Nephron (organoid): Measurements from ENCODE around the gene FAM53C.
"Not testable (repeated sequence)": the region's sequence is repeated elsewhere in the genome, so short reads cannot be mapped to it uniquely, and the experiment has no call there.

Source experiments
- H3K27ac Mint-ChIP-seq, 3 experiments: 2 replicates each; pipeline ENCODE4 v1.8.0; 2020; ENCODE audit warnings: mixed read lengths in 3 of 3, mild to moderate bottlenecking in 2 of 3, moderate library complexity in 1 of 3
- H3K27me3 Mint-ChIP-seq: 2 replicates; pipeline ENCODE4 v1.8.0; 2021; ENCODE audit warnings: low read depth, mild to moderate bottlenecking, moderate library complexity, mixed read lengths
- H3K36me3 Mint-ChIP-seq: 2 replicates; pipeline ENCODE4 v1.8.0; 2020; ENCODE audit warnings: low read depth, mixed read lengths
- H3K4me1 Mint-ChIP-seq: 2 replicates; pipeline ENCODE4 v1.8.0; 2020; ENCODE audit warnings: mixed read lengths
- H3K4me3 Mint-ChIP-seq, 3 experiments: 2 replicates each; pipeline ENCODE4 v1.8.0; 2020; ENCODE audit warnings: mild to moderate bottlenecking in 3 of 3, mixed read lengths in 3 of 3, moderate library complexity in 2 of 3
- H3K9me3 Mint-ChIP-seq: 2 replicates; pipeline ENCODE4 v1.8.0; 2020; ENCODE audit warnings: mixed read lengths
- CTCF ChIP-seq, 3 experiments: fragments of 200-600 bp; sonication (generic); IDR thresholded peaks; one replicate each; pipeline ENCODE4 v1.5.0; 2021; ENCODE audit warnings: antibody characterized with exemption in 3 of 3; ENCODE audit not compliant: unreplicated experiment in 3 of 3

FAM53C gene

GRCh38 chr5:138337685-138338410 is at the start of gene FAM53C:
Gene FAM53C (plus strand): TSS chr5:138338266. CDS start chr5:138341336, 3,070 bp downstream.
- TF ChIP-seq CTCF (IDR thresholded peaks at IDR 0.05; ENCODE audit: unreplicated experiment in 3 of 3), result no peak
- Mint-ChIP-seq H3K36me3 (peaks cover 19% of the 10 kb centered on the region), H3K4me3 (peak within 1 kb of the TSS; percentile 89 to 95 (median 92)), H3K27ac (peak within 1 kb of the TSS; percentile 99 to 100 (median 99)), H3K9me3 (no peaks in the 10 kb centered on the region), H3K27me3 (no peaks in the 10 kb centered on the region), H3K4me1 (peaks cover 34% of the 10 kb centered on the region)

- no peak for TF ChIP-seq CTCF (IDR thresholded peaks at IDR 0.05; ENCODE audit: unreplicated experiment in 3 of 3)
- Mint-ChIP-seq H3K4me3 (no peak overlapping the region), H3K36me3 (peaks cover 7% of the 10 kb centered on the region)
These were observed 48.8 kb upstream of the FAM53C start for GRCh38 chr5:138289296-138289695.

GRCh38 chr5:138303372-138303771 is 34.7 kb upstream of the FAM53C start:
- peaks cover 26% of the 10 kb centered on the region for H3K36me3 Mint-ChIP-seq
- H3K27me3 Mint-ChIP-seq, result no peaks in the 10 kb centered on the region
- no peak overlapping the region for H3K4me3 Mint-ChIP-seq
- TF ChIP-seq CTCF (IDR thresholded peaks at IDR 0.05; ENCODE audit: unreplicated experiment in 3 of 3), result no peak
- H3K27ac Mint-ChIP-seq, result no peak overlapping the region
- H3K9me3 Mint-ChIP-seq, result no peaks in the 10 kb centered on the region
- H3K4me1 Mint-ChIP-seq, result no peaks in the 10 kb centered on the region

More at GRCh38 chr5:138289296-138289695, 48.8 kb upstream of the FAM53C start:
- H3K27ac Mint-ChIP-seq, result no peak overlapping the region
- H3K4me1 Mint-ChIP-seq, result no peaks in the 10 kb centered on the region
- H3K9me3 Mint-ChIP-seq, result no peaks in the 10 kb centered on the region
- H3K27me3 Mint-ChIP-seq, result no peaks in the 10 kb centered on the region

GRCh38 chr5:138305797-138306196 is 32.3 kb upstream of the FAM53C start:
- no peak overlapping the region for H3K4me3 Mint-ChIP-seq
- H3K27me3 Mint-ChIP-seq, result no peaks in the 10 kb centered on the region
- H3K36me3 Mint-ChIP-seq, result peaks cover 12% of the 10 kb centered on the region
- no peak overlapping the region for H3K27ac Mint-ChIP-seq
- no peak for TF ChIP-seq CTCF (IDR thresholded peaks at IDR 0.05; ENCODE audit: unreplicated experiment in 3 of 3)
- H3K4me1 Mint-ChIP-seq, result no peaks in the 10 kb centered on the region
- no peaks in the 10 kb centered on the region for H3K9me3 Mint-ChIP-seq

GRCh38 chr5:138315751-138316278 is 22.3 kb upstream of the FAM53C start:
- TF ChIP-seq CTCF (IDR thresholded peaks at IDR 0.05; ENCODE audit: unreplicated experiment in 3 of 3), result no peak
- Mint-ChIP-seq H3K9me3 (no peaks in the 10 kb centered on the region), H3K27me3 (no peaks in the 10 kb centered on the region), H3K27ac (no peak overlapping the region), H3K4me3 (no peak overlapping the region), H3K4me1 (no peaks in the 10 kb centered on the region), H3K36me3 (peaks cover 31% of the 10 kb centered on the region)

- Mint-ChIP-seq H3K27ac (no peak overlapping the region), H3K4me3 (no peak overlapping the region), H3K4me1 (no peaks in the 10 kb centered on the region), H3K27me3 (no peaks in the 10 kb centered on the region), H3K9me3 (no peaks in the 10 kb centered on the region), H3K36me3 (peaks cover 28% of the 10 kb centered on the region)
- TF ChIP-seq CTCF (IDR thresholded peaks at IDR 0.05; ENCODE audit: unreplicated experiment in 3 of 3), result no peak
These were observed 21.7 kb upstream of the FAM53C start for GRCh38 chr5:138316355-138316754.

GRCh38 chr5:138318211-138318610 is 19.9 kb upstream of the FAM53C start:
- H3K4me3 Mint-ChIP-seq, result not testable (repeated sequence)

More at GRCh38 chr5:138318211-138318610, 19.9 kb upstream of the FAM53C start:
- not testable (repeated sequence) for H3K9me3 Mint-ChIP-seq, H3K27me3 Mint-ChIP-seq, H3K27ac Mint-ChIP-seq, H3K4me1 Mint-ChIP-seq
- H3K36me3 Mint-ChIP-seq, result peaks cover 12% of the 10 kb centered on the region
